ENCODE data around the gene UPF2.

Gene UPF2

GRCh38 chr10:11878776-11879175 is 163.8 kb downstream of the UPF2 start:
- Histone ChIP-seq H3K9me3 (ENCODE audit: insufficient read depth, low read depth, low read length) (no peaks in the 10 kb centered on the region), H3K27ac (ENCODE audit: low read length) (no peak overlapping the region), H3K4me1 (ENCODE audit: insufficient read depth, low read length) (peaks cover 15% of the 10 kb centered on the region), H3K27me3 (ENCODE audit: insufficient read depth, low read length) (no peaks in the 10 kb centered on the region), H3K4me3 (ENCODE audit: low read length) (no peak overlapping the region), H3K9ac (ENCODE audit: low read depth, low read length) (no peak overlapping the region), H3K36me3 (ENCODE audit: insufficient read depth, low read depth, low read length) (no peaks in the 10 kb centered on the region)

GRCh38 chr10:11877591-11877905 is 165.1 kb downstream of the UPF2 start:
- Histone ChIP-seq H3K27ac (ENCODE audit: low read length) (no peak overlapping the region), H3K4me1 (ENCODE audit: insufficient read depth, low read length) (peaks cover 15% of the 10 kb centered on the region), H3K27me3 (ENCODE audit: insufficient read depth, low read length) (no peaks in the 10 kb centered on the region), H3K9me3 (ENCODE audit: insufficient read depth, low read depth, low read length) (no peaks in the 10 kb centered on the region), H3K9ac (ENCODE audit: low read depth, low read length) (no peak overlapping the region), H3K36me3 (ENCODE audit: insufficient read depth, low read depth, low read length) (no peaks in the 10 kb centered on the region), H3K4me3 (ENCODE audit: low read length) (no peak overlapping the region)

GRCh38 chr10:11876805-11877590 is 165.6 kb downstream of the UPF2 start:
- no peak overlapping the region for H3K9ac ChIP-seq (ENCODE audit: low read depth, low read length)
- no peak overlapping the region for H3K27ac ChIP-seq (ENCODE audit: low read length)
- H3K4me1 ChIP-seq (ENCODE audit: insufficient read depth, low read length), result peaks cover 15% of the 10 kb centered on the region
- H3K9me3 ChIP-seq (ENCODE audit: insufficient read depth, low read depth, low read length), result no peaks in the 10 kb centered on the region
- H3K4me3 ChIP-seq (ENCODE audit: low read length), result no peak overlapping the region
- H3K36me3 ChIP-seq (ENCODE audit: insufficient read depth, low read depth, low read length), result no peaks in the 10 kb centered on the region
- H3K27me3 ChIP-seq (ENCODE audit: insufficient read depth, low read length), result no peaks in the 10 kb centered on the region

GRCh38 chr10:11876324-11876723 is 166.3 kb downstream of the UPF2 start:
- H3K9ac ChIP-seq (ENCODE audit: low read depth, low read length), result no peak overlapping the region
- peaks cover 15% of the 10 kb centered on the region for H3K4me1 ChIP-seq (ENCODE audit: insufficient read depth, low read length)
- H3K36me3 ChIP-seq (ENCODE audit: insufficient read depth, low read depth, low read length), result no peaks in the 10 kb centered on the region
- H3K27ac ChIP-seq (ENCODE audit: low read length), result no peak overlapping the region
- H3K4me3 ChIP-seq (ENCODE audit: low read length), result no peak overlapping the region
- H3K27me3 ChIP-seq (ENCODE audit: insufficient read depth, low read length), result no peaks in the 10 kb centered on the region
- no peaks in the 10 kb centered on the region for H3K9me3 ChIP-seq (ENCODE audit: insufficient read depth, low read depth, low read length)

GRCh38 chr10:11875494-11876281 is 166.9 kb downstream of the UPF2 start:
- no peaks in the 10 kb centered on the region for H3K36me3 ChIP-seq (ENCODE audit: insufficient read depth, low read depth, low read length)
- no peak overlapping the region for H3K27ac ChIP-seq (ENCODE audit: low read length)
- H3K4me1 ChIP-seq (ENCODE audit: insufficient read depth, low read length), result peaks cover 15% of the 10 kb centered on the region
- peak overlapping the region; percentile 54; the same call in 1 of the 2 replicates for H3K4me3 ChIP-seq (ENCODE audit: low read length)
- no peaks in the 10 kb centered on the region for H3K27me3 ChIP-seq (ENCODE audit: insufficient read depth, low read length)
- no peaks in the 10 kb centered on the region for H3K9me3 ChIP-seq (ENCODE audit: insufficient read depth, low read depth, low read length)
- peak overlapping the region; percentile 72; the same call in 1 of the 2 replicates for H3K9ac ChIP-seq (ENCODE audit: low read depth, low read length)

GRCh38 chr10:11874568-11875493 is 167.8 kb downstream of the UPF2 start:
- H3K27ac ChIP-seq (ENCODE audit: low read length), result no peak overlapping the region
- H3K36me3 ChIP-seq (ENCODE audit: insufficient read depth, low read depth, low read length), result no peaks in the 10 kb centered on the region
- peak overlapping the region; percentile 72 for H3K9ac ChIP-seq (ENCODE audit: low read depth, low read length)
- H3K4me1 ChIP-seq (ENCODE audit: insufficient read depth, low read length), result peaks cover 15% of the 10 kb centered on the region
- peak overlapping the region; percentile 54; the same call in 1 of the 2 replicates for H3K4me3 ChIP-seq (ENCODE audit: low read length)
- no peaks in the 10 kb centered on the region for H3K27me3 ChIP-seq (ENCODE audit: insufficient read depth, low read length)
- no peaks in the 10 kb centered on the region for H3K9me3 ChIP-seq (ENCODE audit: insufficient read depth, low read depth, low read length)

- Histone ChIP-seq H3K36me3 (ENCODE audit: insufficient read depth, low read depth, low read length) (no peaks in the 10 kb centered on the region), H3K9ac (ENCODE audit: low read depth, low read length) (no peak overlapping the region), H3K9me3 (ENCODE audit: insufficient read depth, low read depth, low read length) (no peaks in the 10 kb centered on the region), H3K27ac (ENCODE audit: low read length) (no peak overlapping the region), H3K27me3 (ENCODE audit: insufficient read depth, low read length) (no peaks in the 10 kb centered on the region), H3K4me3 (ENCODE audit: low read length) (no peak overlapping the region), H3K4me1 (ENCODE audit: insufficient read depth, low read length) (peaks cover 15% of the 10 kb centered on the region)
Measured at GRCh38 chr10:11871466-11871865, 171.1 kb downstream of the UPF2 start.

GRCh38 chr10:11870900-11871400 is 171.7 kb downstream of the UPF2 start:
- H3K27ac ChIP-seq (ENCODE audit: low read length), result no peak overlapping the region
- no peaks in the 10 kb centered on the region for H3K27me3 ChIP-seq (ENCODE audit: insufficient read depth, low read length)
- no peaks in the 10 kb centered on the region for H3K9me3 ChIP-seq (ENCODE audit: insufficient read depth, low read depth, low read length)
- H3K36me3 ChIP-seq (ENCODE audit: insufficient read depth, low read depth, low read length), result no peaks in the 10 kb centered on the region
- peaks cover 12% of the 10 kb centered on the region for H3K4me1 ChIP-seq (ENCODE audit: insufficient read depth, low read length)
- H3K9ac ChIP-seq (ENCODE audit: low read depth, low read length), result no peak overlapping the region
- H3K4me3 ChIP-seq (ENCODE audit: low read length), result no peak overlapping the region

GRCh38 chr10:11870461-11870780 is 172.2 kb downstream of the UPF2 start:
- Histone ChIP-seq H3K9me3 (ENCODE audit: insufficient read depth, low read depth, low read length) (no peaks in the 10 kb centered on the region), H3K27me3 (ENCODE audit: insufficient read depth, low read length) (no peaks in the 10 kb centered on the region), H3K27ac (ENCODE audit: low read length) (no peak overlapping the region), H3K9ac (ENCODE audit: low read depth, low read length) (no peak overlapping the region), H3K4me3 (ENCODE audit: low read length) (no peak overlapping the region), H3K4me1 (ENCODE audit: insufficient read depth, low read length) (peaks cover 6% of the 10 kb centered on the region), H3K36me3 (ENCODE audit: insufficient read depth, low read depth, low read length) (no peaks in the 10 kb centered on the region)

Measured in iPS-20b (cell line).